Ramos (cell line): Measurements from ENCODE around the gene ACD.

Experiments used
- in situ Hi-C: fragments of 300-500 bp; cut with MboI; formaldehyde crosslinking; loops from one replicate; pipeline ENCODE4 v1.14.3; 2022; ENCODE audit warnings: low sequenced_read_pairs; ENCODE audit not compliant: unreplicated experiment

The ACD gene

GRCh38 chr16:67663877-67664222, 3.8 kb upstream of the ACD start:
- in situ Hi-C loops, result no loop called here

- in situ Hi-C loops, result no loop called here
These were observed 3.3 kb upstream of the ACD start for GRCh38 chr16:67663151-67663876.

GRCh38 chr16:67662653-67663010, 2.6 kb upstream of the ACD start:
- in situ Hi-C loops, result no loop called here

GRCh38 chr16:67661886-67662652, 2.0 kb upstream of the ACD start:
- in situ Hi-C loops, result no loop called here

- in situ Hi-C loops, result no loop called here
These were observed 1.2 kb upstream of the ACD start for GRCh38 chr16:67661101-67661761.

- in situ Hi-C loops, result no loop called here
These were observed 536 bp upstream of the ACD start, which contains the start of gene PARD6A for GRCh38 chr16:67660564-67661028. PARD6A (plus strand) TSS chr16:67660960; CDS start chr16:67661039, 79 bp downstream.

GRCh38 chr16:67658849-67659674, 998 bp downstream of the ACD start:
- in situ Hi-C loops, result no loop called here

GRCh38 chr16:67657751-67658518, 2.1 kb downstream of the ACD start:
- in situ Hi-C loops, result no loop called here

- in situ Hi-C loops, result no loop called here
These were observed 2.9 kb downstream of the ACD start for GRCh38 chr16:67657017-67657608.

GRCh38 chr16:67656344-67657016, 3.6 kb downstream of the ACD start:
- in situ Hi-C loops, result no loop called here

- in situ Hi-C loops, result no loop called here
These were observed 4.7 kb downstream of the ACD start for GRCh38 chr16:67655363-67655762.

- in situ Hi-C loops, result no loop called here
These were observed 5.6 kb downstream of the ACD start for GRCh38 chr16:67654403-67654911.

GRCh38 chr16:67653789-67654402, 6.2 kb downstream of the ACD start:
- in situ Hi-C loops, result no loop called here

GRCh38 chr16:67653128-67653788, 6.8 kb downstream of the ACD start:
- in situ Hi-C loops, result no loop called here

GRCh38 chr16:67652578-67653127, 7.4 kb downstream of the ACD start:
- in situ Hi-C loops, result no loop called here

- in situ Hi-C loops, result no loop called here
These were observed 8.2 kb downstream of the ACD start for GRCh38 chr16:67651847-67652246.

GRCh38 chr16:67651039-67651438, 9.0 kb downstream of the ACD start:
- in situ Hi-C loops, result no loop called here
